Ammon's horn (tissue), 1 donor: ENCODE measurements around the gene MRAS.
"Not testable (repeated sequence)": the region's sequence is repeated elsewhere in the genome, so short reads cannot be mapped to it uniquely, and the experiment has no call there.

Experiments
- DNase-seq: peaks from one replicate; pipeline ENCODE4 v3.0.0-alpha.2; 2016; ENCODE audit warnings: low spot score

The MRAS gene

DNA sequence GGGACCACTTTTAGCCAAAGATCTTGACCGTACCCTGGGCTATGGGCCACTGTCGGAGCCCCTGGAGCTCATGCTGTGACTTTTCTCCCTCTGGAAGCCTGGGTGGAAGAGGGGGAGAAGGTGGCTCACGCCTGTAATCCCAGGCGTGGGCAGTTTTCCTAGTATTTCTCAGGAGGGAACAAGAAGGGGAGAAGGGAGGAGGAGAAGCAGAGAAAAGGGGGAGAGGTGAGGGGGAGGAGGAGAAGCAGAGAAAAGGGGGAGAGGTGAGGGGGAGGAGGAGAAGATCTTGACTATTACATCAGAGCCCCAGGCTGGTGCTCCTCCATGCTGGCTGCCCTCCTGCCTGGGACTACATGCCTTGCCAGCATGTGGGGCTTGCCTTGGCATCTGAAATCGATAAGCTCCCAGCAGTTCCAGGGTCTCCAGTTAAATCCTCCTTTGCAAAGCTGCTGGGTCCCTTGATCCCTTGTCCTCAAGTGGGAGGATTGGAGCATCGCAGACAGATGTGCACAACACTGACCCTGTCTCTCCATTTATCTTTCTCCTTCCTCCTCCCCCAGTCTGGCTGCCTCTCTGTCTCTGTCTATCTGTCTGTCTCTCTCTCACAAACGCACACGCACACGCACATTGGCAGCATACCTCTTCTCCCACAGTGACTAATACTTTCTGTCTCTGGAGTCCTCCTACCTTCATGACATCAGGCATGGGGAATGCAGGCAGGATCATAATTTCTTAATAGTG, 41.6 kb downstream of the MRAS start:
- peak; percentile 62 for DNase-seq

DNA sequence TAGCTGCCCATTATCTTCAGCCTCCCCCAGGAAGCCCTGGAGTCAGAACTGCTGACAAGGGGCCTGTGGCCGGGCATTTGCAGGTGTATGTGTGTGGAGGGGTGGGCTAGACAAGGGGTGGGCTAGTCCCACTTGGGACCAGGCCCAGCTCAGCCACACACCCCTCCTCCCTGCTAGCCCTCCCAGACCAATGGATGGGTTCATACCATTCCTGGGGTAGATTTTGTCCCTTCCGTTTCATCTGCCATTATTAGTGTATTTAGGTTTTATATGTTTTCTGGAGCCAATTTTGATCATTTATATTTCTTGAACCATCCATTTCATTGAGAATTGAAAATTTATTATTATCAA, 42.2 kb downstream of the MRAS start:
- no peak for DNase-seq

DNA sequence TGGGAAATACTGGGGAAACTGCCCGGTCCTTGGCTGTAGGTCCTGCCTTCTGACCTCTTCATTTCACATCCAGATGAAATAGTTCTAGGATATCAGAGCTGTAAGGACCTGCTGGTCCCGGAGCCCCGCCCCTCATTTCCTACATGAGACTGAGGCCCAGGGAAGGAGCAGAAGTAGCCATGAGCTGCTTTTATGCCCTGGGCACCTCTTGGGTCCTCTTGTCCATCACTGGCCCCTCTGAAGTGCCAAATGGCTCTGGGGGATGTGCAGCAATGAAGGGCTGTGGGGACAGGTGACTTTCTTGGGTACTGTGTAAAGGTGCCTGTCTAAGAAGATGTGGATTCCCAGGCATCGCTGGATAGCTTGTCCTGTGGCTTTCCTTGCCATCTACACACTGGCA, 45.8 kb downstream of the MRAS start:
- no peak for DNase-seq

DNA sequence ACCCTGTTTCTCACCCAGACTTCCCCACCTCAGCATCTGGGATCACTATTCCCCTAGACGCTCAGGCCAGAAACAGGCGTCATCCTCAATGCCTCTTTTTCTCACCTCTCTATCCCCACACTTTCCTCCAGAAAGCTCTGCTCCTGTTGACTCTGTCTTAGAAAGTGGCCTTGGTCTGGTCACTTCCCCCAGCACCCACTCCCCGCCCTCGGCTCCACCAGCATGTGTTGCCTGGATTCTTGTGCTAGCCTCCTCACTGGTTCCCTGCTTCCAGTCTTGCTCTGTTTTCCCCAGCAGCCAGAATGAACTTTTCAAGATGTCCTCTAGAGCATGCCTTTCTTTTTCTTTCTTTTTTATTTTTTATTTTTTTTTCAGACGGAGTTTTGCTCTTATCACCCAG, 46.3 kb downstream of the MRAS start:
- no peak for DNase-seq

DNA sequence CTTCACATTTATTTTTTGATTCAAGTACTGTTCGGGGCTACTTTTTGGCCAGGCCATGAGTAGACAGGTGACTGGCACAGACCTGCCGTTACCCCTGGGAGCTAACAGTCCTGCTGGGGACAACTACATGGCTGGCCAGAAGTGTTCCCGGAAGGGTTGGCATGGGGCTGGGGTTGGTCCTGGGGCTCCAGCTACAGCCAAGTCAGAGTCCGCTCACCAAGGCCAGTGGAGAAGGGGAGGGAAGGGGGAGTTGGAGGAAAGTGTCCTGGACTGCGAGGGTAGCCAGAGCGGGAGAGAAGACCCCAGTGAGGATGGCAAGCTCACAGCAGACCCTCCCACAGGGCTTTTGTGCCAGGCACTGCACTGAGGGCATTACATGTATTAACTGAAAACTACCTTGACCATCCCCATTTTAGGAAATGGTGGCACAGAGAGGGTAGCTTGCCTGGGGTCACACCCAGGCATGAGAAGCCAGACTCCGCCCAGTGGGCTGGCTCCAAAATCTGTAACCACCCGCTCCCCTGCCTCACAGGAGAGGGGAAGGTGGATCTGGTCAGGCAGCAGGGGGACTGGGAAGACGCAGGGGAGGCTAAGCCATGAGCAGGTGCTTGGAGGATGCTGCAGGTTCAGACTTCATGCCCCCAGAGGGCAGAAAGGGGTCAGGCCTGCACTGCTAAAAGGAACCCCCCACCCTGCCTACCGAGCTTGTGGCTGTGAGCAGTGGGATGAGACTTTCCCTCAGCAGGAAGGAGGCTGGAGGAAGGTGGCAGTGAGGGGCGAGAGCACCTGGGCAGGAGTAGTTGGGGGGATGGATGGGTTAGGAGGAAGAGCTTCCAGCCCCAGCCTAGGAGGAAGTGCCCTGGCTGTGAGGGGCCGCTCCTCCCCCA, 47.7 kb downstream of the MRAS start:
- DNase-seq, result no peak

DNA sequence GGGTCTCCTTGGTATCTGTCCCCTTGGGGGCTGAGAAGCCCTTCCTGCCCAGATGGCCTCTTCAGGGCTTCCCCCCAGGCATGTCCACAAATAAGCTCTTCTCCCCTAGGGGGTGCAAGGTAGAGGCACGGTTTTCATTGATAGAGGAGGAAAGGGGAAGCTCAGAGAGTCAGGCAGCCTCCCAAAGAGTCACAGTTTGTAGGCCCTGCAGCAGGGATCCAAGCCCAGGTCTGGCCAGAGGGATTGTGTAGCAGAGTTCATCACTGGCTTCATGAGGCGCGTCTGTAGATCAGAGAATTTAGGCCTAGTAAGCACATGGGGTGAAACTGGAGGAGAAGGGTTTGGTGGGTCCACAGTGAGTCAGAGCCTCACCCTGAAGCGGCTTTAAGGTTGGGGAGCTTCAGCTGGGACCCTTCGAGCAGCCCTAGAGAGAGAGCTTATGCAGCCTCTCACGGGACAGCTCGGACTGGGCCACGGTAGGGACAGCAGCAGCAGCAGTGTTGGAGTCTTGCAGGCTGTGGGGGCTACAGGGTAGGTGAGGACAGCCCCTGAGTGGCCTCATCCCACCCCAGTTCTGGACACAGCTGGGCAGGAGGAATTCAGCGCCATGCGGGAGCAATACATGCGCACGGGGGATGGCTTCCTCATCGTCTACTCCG, 48.5 kb downstream of the MRAS start:
- no peak for DNase-seq

DNA sequence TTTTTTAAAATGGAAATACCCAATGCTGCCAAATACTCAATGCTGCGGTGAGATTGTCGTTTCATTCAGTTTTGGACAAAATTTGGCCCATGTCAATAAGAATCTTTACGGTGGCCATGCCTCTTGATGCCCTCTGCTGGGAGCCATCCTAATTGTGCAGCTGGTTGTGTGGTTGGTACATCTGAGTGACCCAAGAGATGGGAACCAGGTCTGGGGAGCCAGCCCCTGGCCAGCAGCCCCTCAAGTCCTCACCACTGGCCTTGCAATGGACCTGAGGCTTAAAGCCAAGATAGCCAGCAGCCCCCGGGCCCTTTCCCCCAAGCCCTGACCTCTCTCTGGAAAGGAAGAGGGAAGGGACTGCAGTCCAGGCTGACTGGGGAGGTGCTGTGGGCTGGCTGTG, 49.6 kb downstream of the MRAS start:
- DNase-seq, result peak; percentile 48

DNA sequence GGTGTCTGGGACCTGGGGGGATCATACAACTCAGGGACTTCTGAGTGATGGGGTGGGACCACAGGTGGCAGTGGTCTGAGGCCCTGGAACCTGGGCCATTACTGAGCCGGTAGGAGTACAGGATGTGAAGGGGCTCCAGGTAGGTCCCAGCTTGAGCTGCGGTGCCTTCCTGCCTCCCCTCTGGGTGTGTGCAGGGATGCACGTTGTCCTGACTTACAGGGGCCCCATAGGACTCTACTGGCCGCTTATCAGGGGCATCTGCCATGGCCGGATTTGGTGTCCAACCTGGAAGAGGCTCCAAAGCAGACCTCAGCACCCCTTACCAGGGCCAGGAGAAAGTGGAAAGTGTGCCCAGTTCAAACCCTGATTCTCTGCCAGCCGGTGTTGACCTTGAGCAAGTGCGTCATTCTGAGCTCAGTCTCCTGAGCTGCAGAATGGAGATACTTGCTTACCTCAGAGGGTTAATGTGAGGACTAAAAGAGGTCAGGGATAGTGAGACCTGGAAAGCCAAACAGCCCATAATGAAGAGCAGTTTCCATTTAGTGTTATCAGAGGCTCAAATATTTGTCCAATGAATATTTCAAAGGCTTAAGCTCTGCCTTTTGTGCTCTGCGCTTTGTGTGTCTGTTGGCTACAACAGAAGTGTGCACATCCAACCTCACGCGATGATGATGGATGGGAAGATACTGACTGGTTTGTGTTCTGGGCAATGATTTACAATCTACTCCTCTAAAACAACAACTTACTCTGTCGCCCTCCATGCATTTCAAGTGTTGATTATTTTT, 50.6 kb downstream of the MRAS start:
- no peak for DNase-seq

DNA sequence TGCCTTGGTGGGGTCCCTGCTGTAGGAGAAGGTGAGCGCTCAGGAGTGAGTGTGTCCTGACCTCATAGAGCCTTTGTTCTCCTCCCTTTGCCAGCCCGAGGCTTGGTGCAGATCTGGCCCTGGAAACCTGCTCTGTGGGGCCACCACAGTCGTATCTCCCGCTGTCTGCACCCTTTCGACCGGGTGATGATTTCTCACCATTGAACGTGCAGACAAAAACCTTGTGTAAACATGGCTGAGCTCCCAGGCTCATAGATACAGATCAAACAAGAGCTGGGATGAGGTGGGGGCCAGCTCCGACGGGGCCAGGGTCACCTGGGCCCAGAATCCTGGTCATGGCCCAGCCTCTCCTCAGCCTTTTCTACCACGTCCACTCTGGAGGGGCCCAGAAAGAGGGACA, 51.4 kb downstream of the MRAS start:
- no peak for DNase-seq

DNA sequence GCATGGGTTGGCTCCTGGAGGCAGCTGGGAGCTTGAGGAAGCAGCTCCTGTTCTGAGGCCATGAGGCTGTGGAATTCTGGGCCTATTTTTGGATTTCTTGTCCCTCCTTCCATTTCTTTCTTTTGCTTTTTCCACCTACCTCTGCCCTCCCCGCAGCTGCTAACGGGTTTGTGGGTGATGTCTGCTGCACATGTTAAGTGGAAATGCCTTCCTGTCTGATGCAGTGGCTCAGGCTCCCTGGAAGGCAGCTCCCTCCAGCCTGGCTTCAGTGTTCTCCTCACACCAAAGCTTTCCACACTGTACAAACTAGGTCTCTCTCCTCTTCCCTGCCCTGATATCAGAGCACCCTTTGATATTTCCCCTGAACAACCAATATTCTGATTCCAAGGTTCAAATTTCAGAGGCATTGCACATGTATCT, 52.3 kb downstream of the MRAS start:
- DNase-seq, result no peak

DNA sequence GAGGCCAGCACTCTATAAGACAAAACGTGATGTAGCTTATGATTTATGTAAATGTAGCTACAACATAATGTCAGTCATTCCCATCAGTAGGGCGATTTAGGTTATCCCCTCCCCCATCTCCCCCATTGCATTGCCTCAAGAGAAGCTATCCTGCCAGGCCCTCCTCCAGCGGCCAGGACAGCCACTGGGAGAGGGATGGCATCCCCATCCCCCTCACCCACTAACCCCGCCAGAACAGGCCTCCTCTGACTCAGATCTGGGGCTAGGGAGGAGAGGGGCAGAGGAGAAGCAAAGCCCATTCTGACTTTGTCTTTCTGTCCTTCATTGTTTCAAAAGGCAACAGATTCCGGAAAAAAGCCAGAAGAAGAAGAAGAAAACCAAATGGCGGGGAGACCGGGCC, 53.5 kb downstream of the MRAS start:
- no peak for DNase-seq

DNA sequence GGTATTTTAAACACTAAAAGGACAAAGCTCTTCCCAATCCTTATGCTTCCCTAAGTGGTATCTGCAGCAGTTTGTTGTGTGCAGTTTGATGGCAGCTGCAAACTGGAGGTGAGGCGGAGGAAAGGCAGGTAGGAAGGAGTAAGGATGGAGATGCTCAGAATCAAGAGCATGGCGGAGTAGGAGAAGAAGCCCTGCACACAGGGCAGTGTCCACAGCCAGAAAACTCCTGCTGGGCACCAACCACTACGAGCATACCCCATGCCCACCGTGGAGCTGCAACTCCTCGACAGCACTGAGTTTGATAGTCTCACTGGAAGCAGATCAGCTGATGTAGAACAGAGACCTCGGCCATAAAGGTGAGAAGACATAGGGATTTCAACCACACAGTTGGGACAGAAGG, 55.7 kb downstream of the MRAS start:
- DNase-seq, result no peak

DNA sequence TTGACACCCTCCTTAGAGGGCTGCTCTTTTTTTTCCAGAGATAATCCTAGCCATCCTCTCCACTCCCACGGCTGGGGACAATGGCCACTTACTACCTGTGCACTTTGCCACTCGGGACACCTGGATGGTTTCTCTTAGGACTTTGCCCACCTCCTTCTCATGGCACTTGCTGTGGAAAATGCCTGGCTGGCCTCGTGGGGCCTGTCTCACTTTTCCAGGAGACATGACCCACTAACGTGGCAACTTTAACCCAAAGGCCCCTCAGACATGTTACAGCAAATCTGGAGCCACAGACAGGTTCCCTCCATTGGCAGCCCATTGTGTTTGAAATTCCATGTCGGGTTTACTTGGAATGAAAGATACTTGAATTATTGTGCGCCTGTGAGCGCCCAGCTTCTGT, 56.6 kb downstream of the MRAS start:
- no peak for DNase-seq

DNA sequence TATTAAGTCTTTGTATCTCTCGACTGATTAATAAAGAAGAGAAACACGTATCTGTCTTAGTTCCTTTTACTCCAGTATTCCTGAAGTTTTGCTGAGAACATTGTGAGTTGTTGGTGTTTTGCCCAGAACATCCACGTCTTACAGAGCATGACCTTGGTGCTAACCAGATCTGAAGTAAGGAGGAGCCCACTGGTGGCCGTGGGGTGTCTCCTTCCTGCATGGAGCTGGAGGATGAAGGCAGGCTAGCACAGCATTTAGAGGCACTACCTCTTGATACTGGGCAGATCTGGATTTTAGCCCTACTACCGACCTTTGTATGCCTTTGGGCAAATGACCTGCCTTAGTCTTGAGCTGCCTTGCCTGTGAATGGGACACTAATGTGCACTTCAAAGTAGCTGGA, 57.1 kb downstream of the MRAS start:
- DNase-seq, result no peak

DNA sequence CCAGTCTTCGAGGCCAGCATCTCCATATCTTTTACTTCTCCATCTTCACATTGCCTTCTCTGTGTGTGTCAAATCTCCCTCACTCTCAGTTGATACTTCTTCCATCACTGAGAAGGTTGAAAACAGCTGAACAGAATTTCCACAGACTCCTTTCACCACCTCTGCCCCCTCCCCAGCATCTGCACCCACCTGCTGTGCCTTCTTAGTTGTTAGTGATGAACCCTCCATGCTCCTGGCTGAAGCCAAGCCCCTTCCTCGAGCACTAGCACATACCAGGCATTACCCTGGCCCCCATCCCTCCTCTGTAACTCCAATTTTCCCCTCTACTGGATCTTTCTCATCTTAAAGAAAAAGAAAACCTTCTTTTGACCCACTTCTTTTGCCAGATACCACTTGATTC, 58.2 kb downstream of the MRAS start:
- DNase-seq, result no peak

DNA sequence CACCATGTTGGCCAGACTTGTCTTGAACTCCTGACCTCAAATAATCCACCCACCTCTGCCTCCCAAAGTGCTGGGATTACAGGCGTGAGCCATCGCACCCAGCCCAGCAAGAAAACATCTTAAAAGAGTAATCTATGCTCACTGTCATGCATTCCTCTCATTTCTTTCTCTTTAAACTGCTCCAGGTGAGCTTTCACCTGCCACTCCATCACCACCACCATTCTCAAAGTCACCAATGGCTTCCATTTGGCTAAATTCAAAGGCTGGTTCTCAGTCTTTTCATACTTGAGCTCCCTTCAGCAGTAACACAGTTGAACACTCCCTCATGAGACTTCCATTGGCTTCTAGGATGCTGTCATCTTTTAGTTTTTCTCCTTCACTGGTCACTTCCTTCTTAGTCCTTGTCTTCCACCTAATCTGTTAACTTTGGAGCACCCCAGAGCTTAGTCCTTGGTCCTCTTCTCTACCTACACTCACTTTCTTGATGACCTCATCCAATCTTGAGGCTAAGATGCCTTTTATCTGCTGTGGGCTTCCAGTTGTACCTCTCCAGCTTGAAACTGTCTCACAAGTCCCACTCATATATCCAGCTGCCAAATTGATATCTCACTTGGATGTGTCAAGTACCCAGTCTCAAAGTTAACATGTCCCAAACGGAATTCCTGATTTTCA, 59.0 kb downstream of the MRAS start:
- DNase-seq, result no peak

DNA sequence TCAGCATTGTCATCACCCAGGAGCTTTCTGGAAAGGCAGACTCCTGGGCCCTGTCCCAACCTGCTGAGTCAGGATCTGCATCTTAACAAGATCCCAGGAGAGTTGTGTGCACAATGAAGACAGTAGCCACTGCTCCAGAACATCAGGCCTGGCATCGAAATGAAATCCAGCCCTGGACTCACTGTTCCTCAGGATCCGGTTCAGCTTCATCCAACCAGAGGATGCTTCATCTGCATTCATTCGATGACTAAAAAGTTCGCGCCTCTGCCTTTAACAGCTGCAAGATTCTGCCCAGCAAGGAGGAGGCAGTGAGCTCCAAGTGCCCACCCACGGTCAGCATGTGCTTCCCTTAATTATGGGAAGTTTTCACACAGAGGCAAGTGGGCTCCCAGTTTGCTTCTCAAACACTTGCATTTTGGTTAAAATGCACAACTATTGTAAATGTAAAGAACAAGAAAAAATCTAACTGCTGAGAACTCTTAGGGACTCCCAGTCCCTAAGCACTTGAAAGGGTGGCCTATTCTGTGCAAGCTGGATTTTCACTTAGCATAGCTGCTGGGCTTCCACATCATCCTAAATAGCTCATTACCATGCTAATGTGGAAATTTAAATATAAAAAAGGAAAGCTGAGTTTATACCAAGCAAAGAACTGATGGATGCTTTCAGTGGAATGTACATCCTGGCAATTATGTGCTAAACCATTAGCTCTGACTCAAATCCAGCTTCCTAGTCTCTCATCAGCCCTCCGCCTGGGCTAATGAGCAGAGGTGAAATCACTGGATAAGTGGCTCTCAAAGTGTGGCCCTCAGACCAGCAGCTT, 60.6 kb downstream of the MRAS start:
- no peak for DNase-seq

DNA sequence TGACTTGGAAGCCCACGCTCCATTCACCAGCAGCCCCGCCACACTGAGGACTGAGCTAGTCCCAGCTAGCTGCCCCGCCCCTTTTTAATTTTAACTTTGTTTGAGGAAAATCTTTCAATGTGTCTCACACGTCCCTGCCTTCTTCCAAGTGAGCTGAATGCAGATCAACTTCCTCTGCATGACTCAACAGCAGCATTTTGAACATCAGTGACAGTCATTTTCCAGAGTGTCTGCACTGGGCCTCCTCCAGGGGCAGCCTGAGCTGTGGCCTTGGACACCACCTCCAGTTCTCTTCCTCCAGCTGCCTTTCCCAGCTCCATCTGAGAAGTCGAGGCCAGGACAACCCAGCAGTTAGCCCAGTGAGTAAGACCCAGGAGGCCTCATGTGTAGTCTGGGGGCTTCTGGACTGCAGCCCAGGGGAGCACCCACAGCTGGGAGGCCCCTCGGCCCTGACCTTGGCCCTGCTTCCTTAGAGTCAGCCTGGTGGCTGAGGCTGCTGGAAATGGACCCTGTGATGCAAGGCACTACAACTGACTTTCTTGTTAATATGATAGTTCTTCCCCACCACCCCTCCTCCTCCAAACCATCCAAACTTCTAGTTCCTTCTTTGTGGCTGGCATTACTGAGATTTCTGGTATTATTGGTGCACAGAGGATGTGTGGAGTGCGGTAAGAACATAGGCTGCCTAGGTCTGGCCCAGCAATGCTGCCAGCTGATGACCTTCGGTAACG, 64.6 kb downstream of the MRAS start:
- DNase-seq, result no peak

DNA sequence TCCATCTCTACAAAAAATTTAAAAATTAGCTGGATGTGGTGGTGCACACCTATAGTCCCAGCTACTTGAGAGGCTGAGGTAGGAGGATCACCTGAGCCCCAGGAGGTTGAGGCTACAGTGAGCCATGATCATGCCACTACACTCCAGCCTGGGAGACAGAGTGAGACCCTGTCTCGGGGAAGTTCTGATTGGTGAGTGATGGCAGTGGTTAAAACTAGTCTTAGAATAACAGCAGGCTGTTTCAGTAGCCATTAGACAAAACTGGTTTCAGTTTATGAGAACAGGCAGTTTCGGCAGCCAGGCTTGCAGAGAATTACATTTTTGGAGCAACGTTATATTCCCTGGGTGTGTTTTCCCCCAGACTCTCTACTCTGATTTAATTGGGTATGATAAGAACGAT, 67.9 kb downstream of the MRAS start:
- not testable (repeated sequence) for DNase-seq

DNA sequence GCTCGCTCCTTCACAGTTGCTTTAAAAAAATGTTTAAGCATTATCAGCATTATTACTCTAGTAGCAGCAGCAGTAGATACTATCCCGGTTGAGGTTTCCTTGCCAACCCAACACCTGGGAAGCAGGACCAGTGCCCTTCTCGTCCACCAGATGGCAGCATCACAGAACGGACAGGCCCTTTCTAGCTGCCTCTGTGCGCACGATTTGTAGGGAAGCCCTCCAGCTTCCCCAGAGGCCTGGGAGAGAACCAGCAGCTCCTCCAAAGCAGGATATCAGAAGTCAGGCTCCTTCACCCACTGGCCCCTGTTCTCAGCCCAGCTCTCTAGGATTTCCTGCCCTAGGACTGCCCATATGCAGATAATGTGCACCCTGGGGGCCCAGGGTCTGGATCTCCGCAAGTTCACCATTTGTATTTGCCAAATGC, 69.2 kb downstream of the MRAS start:
- DNase-seq, result peak; percentile 89
